ENCODE results near the gene MYO1B.

DNA sequence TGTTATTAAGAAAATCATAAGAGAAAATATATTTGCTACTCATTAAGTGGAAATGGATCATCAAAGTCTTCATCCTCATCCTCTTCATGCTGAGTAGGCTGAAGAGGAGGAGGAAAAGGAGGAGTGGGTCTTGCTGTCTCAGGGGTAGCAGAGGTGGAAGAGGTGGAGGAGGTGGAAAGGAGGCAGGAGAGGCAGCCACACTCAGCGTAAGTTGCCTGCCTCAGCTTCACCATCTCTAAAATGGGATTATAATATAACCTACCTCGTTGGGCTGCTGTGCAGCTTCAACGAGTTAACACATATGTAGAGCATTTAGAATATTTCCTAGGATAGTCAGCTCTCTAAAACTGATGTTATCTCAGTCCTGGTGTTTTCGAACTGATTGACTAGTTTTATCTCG lies 4.3 kb upstream of the MYO1B start:
- TF ChIP-seq, protein P1, sequence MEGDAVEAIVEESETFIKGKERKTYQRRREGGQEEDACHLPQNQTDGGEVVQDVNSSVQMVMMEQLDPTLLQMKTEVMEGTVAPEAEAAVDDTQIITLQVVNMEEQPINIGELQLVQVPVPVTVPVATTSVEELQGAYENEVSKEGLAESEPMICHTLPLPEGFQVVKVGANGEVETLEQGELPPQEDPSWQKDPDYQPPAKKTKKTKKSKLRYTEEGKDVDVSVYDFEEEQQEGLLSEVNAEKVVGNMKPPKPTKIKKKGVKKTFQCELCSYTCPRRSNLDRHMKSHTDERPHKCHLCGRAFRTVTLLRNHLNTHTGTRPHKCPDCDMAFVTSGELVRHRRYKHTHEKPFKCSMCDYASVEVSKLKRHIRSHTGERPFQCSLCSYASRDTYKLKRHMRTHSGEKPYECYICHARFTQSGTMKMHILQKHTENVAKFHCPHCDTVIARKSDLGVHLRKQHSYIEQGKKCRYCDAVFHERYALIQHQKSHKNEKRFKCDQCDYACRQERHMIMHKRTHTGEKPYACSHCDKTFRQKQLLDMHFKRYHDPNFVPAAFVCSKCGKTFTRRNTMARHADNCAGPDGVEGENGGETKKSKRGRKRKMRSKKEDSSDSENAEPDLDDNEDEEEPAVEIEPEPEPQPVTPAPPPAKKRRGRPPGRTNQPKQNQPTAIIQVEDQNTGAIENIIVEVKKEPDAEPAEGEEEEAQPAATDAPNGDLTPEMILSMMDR (conservative IDR thresholded peaks at IDR 0.05; ENCODE audit: low read depth, low read length) = no peak
- no peak for TF ChIP-seq EZH2 (IDR thresholded peaks at IDR 0.05; ENCODE audit: borderline replicate concordance, low read depth, low read length, poor library complexity, severe bottlenecking)

All from A673 (cell line).